ENCODE results near the gene LYL1. TPM values are rescaled to one million over a fixed set of nuclear protein-coding genes. Genes with fewer than 3 reads are reported as not detected.

Gene LYL1
- total and polyA plus RNA-seq, 2 of the 4 experiments (the other 2 are of a cell fraction): 0.36 to 0.39 TPM

- no peak for ATAC-seq (ENCODE audit: low read depth)
- Histone ChIP-seq H3K18ac (ENCODE audit: low read depth, low read length) (no peak overlapping the region), H4K8ac (ENCODE audit: low read depth in 2 of 2, low read length in 2 of 2) (peak overlapping the region in 1 of 2 experiments; percentile 35; a peak in 1 of 4 replicates), H3K27me3 (ENCODE audit: control insufficient read depth, insufficient read depth, low read length) (no peaks in the 10 kb centered on the region), H2AK5ac (ENCODE audit: low read depth, low read length) (peak overlapping the region; percentile 52; the same call in 1 of the 2 replicates), H2BK5ac (ENCODE audit: low read depth, low read length, poor library complexity, severe bottlenecking) (no peak overlapping the region), H3K4me3 (ENCODE audit: insufficient read depth, low read depth, low read length) (no peak overlapping the region), H3K4me2 (ENCODE audit: low read depth, low read length) (no peak overlapping the region), H3K9me3 (ENCODE audit: control insufficient read depth, insufficient read depth, low read length) (no peaks in the 10 kb centered on the region), H2AK9ac (replicated peaks; ENCODE audit: low read depth, low read length, poor library complexity) (peak overlapping the region; percentile 91), H4K20me1 (ENCODE audit: insufficient read depth, low read length) (peaks cover 10% of the 10 kb centered on the region; the same call in 1 of the 2 replicates), H3K4me1 (ENCODE audit: control insufficient read depth, insufficient read depth, low read length) (peaks cover 58% of the 10 kb centered on the region), H2BK120ac (ENCODE audit: low read depth, low read length) (no peak overlapping the region), H3K4ac (ENCODE audit: low read depth, low read length) (peak overlapping the region; percentile 54), H3K23ac (ENCODE audit: low read depth, low read length) (peak overlapping the region; percentile 62; the same call in 1 of the 2 replicates), H4K5ac (ENCODE audit: low read depth, low read length) (no peak overlapping the region), H3K9me1 (ENCODE audit: insufficient read depth, low read length) (peaks cover 15% of the 10 kb centered on the region), H2AFZ (replicated peaks; ENCODE audit: low read length, poor library complexity) (no peak overlapping the region), H3K36me3 (ENCODE audit: control insufficient read depth, insufficient read depth, low read length) (peaks cover 4% of the 10 kb centered on the region; the same call in 1 of the 2 replicates), H3K56ac (ENCODE audit: extremely low read depth, insufficient read depth, low read length) (no peak overlapping the region), H2BK20ac (ENCODE audit: low read depth, low read length) (no peak overlapping the region), H2BK15ac (ENCODE audit: low read depth, low read length) (no peak overlapping the region), H3K9ac (ENCODE audit: low read depth, low read length) (no peak overlapping the region), H3K79me1 (ENCODE audit: low read depth in 1 of 2, low read length in 2 of 2) (peaks cover 41 to 84% of the 10 kb centered on the region in 2 experiments), H4K91ac (ENCODE audit: insufficient read depth, low read depth, low read length) (no peak overlapping the region), H3K14ac (replicated peaks; ENCODE audit: low read depth, low read length) (no peak overlapping the region), H3K27ac (ENCODE audit: insufficient read depth, low read length) (no peak overlapping the region)
- no peak for DNase-seq
- intact Hi-C loops (cut with micrococcal nuclease): no loop called here
- TF ChIP-seq BHLHE40 (IDR thresholded peaks at IDR 0.05; ENCODE audit: low read depth, low read length) (no peak), SMC3 (IDR thresholded peaks at IDR 0.05; ENCODE audit: low read depth, low read length) (no peak), NFE2L2 (IDR thresholded peaks at IDR 0.05; ENCODE audit: low read depth, low read length) (no peak), ELK1 (IDR thresholded peaks at IDR 0.05; ENCODE audit: borderline replicate concordance, low read depth, low read length) (no peak), MAFK (IDR thresholded peaks at IDR 0.05; ENCODE audit: low read depth, low read length) (no peak)
- CTCF ChIA-PET: interaction anchor here (0.6 to 2.8 kb wide), 2 partner anchors 25 to 37 kb away, joined by 3 to 17 read pairs; no protein-coding TSS in a partner anchor
- dilution Hi-C loops (cut with HindIII; ENCODE audit: low sequenced_read_pairs, unreplicated experiment): no loop called here
- in situ Hi-C loops (cut with MboI; ENCODE audit: low sequenced_read_pairs): no loop called here
- 60% methylated on average over 2 of the region's 12 CpGs; no CpG with 5 or more reads in 1 of the 2 experiments for WGBS, 2 experiments (ENCODE audit: extremely low coverage in 2 of 2, insufficient read length in 1 of 2)
- no TSS peak for BruUV-seq (replicated peaks)
- POLR2A ChIA-PET (ENCODE audit: unreplicated experiment): interaction anchor here (0.6 kb wide), 1 partner anchor 26 kb away, joined by 4 read pairs; no protein-coding TSS in a partner anchor
Observed at GRCh38 chr19:13058951-13059660, 43.6 kb downstream of the LYL1 start.
